Measurements from ENCODE around the gene STS.

STS gene

GRCh38 chrX:7164174-7164573 is 16.7 kb downstream of the STS start:
- no peak overlapping the region for H2AFZ ChIP-seq (ENCODE audit: low read length)
- no peak overlapping the region for H3K9ac ChIP-seq (ENCODE audit: low read depth, low read length, poor library complexity)
- H3K4me2 ChIP-seq (ENCODE audit: insufficient read depth, low read length, poor library complexity, severe bottlenecking): no peak overlapping the region
- no peak overlapping the region for H2AK5ac ChIP-seq (ENCODE audit: low read depth, low read length)
- H3K79me1 ChIP-seq (ENCODE audit: low read depth, low read length): no peaks in the 10 kb centered on the region
- no peak overlapping the region for H2BK15ac ChIP-seq (ENCODE audit: low read length)
- no peaks in the 10 kb centered on the region for H3K9me3 ChIP-seq (replicated peaks in 1 of 2; ENCODE audit: control insufficient read depth in 2 of 2, insufficient read depth in 1 of 2, low read depth in 1 of 2, low read length in 2 of 2)
- no peaks in the 10 kb centered on the region for H3K36me3 ChIP-seq (replicated peaks in 1 of 2; ENCODE audit: control insufficient read depth in 2 of 2, insufficient read depth in 2 of 2, low read length in 2 of 2)
- no peak overlapping the region for H4K8ac ChIP-seq (ENCODE audit: low read depth, low read length)
- H4K91ac ChIP-seq (ENCODE audit: low read depth, low read length, poor library complexity): no peak overlapping the region
- DNase-seq (ENCODE audit: low spot score): no peak
- H3K18ac ChIP-seq (ENCODE audit: low read length): no peak overlapping the region
- H3K23ac ChIP-seq (ENCODE audit: low read depth, low read length, poor library complexity): no peak overlapping the region
- H2BK5ac ChIP-seq (ENCODE audit: low read length): no peak overlapping the region
- no peak overlapping the region for H3K14ac ChIP-seq (ENCODE audit: low read length)
- no peak overlapping the region for H3K4ac ChIP-seq (ENCODE audit: low read length)
- H3K27ac ChIP-seq (replicated peaks; ENCODE audit: low read length): no peak overlapping the region
- no peak overlapping the region for H2BK12ac ChIP-seq (ENCODE audit: low read length)
- peaks cover 0 to 4% of the 10 kb centered on the region in 2 donors for H3K4me1 ChIP-seq (ENCODE audit: control insufficient read depth in 2 of 2, insufficient read depth in 1 of 2, low read depth in 1 of 2, low read length in 2 of 2)
- WGBS, 2 donors (ENCODE audit: extremely low coverage in 2 of 2, insufficient read length in 2 of 2, insufficient replicate concordance in 1 of 2): no CpG with 5 or more reads among the region's 3 CpGs
- no peaks in the 10 kb centered on the region for H3K27me3 ChIP-seq (ENCODE audit: control insufficient read depth in 3 of 3, insufficient read depth in 3 of 3, low read depth in 1 of 3, low read length in 3 of 3)
- H3K4me3 ChIP-seq (ENCODE audit: low read length in 2 of 2): no peak overlapping the region
- no peak overlapping the region for H2BK120ac ChIP-seq (ENCODE audit: low read depth, low read length)

DNA sequence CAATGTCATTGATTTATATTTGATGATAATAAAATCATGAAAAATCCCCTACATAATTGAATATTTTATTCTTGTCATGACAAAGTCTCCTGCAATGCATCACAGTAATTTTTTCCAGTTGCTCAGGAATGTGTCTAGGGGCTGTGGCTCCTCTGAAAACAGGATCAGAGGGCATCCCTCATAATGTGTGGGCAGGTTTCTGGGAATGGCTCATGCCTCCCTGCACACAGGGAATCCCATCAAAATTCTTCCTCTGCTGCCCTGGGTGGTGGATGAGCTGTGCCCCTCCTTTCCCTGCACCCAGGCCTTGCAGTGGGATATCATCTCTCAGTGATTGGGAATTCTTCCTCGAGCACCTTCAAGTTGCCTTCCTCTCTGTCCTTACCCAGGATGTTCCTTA is 20.9 kb downstream of the STS start:
- H3K79me1 ChIP-seq (ENCODE audit: low read depth, low read length): no peaks in the 10 kb centered on the region
- H4K8ac ChIP-seq (ENCODE audit: low read depth, low read length): no peak overlapping the region
- no peak overlapping the region for H3K27ac ChIP-seq (replicated peaks; ENCODE audit: low read length)
- no peaks in the 10 kb centered on the region for H3K4me1 ChIP-seq (ENCODE audit: control insufficient read depth in 2 of 2, insufficient read depth in 1 of 2, low read depth in 1 of 2, low read length in 2 of 2)
- no peaks in the 10 kb centered on the region for H3K36me3 ChIP-seq (replicated peaks in 1 of 2; ENCODE audit: control insufficient read depth in 2 of 2, insufficient read depth in 2 of 2, low read length in 2 of 2)
- H2BK5ac ChIP-seq (ENCODE audit: low read length): no peak overlapping the region
- no peak overlapping the region for H4K91ac ChIP-seq (ENCODE audit: low read depth, low read length, poor library complexity)
- H2AFZ ChIP-seq (ENCODE audit: low read length): no peak overlapping the region
- no peak overlapping the region for H2BK12ac ChIP-seq (ENCODE audit: low read length)
- H3K9ac ChIP-seq (ENCODE audit: low read depth, low read length, poor library complexity): no peak overlapping the region
- no peak overlapping the region for H3K23ac ChIP-seq (ENCODE audit: low read depth, low read length, poor library complexity)
- no peak overlapping the region for H3K14ac ChIP-seq (ENCODE audit: low read length)
- DNase-seq (ENCODE audit: low spot score): no peak
- H2BK120ac ChIP-seq (ENCODE audit: low read depth, low read length): no peak overlapping the region
- no peak overlapping the region for H3K4me3 ChIP-seq (ENCODE audit: low read length in 2 of 2)
- H3K4me2 ChIP-seq (ENCODE audit: insufficient read depth, low read length, poor library complexity, severe bottlenecking): no peak overlapping the region
- no peak overlapping the region for H3K4ac ChIP-seq (ENCODE audit: low read length)
- no peaks in the 10 kb centered on the region for H3K27me3 ChIP-seq (ENCODE audit: control insufficient read depth in 3 of 3, insufficient read depth in 3 of 3, low read depth in 1 of 3, low read length in 3 of 3)
- no peak overlapping the region for H2BK15ac ChIP-seq (ENCODE audit: low read length)
- H3K9me3 ChIP-seq (replicated peaks in 1 of 2; ENCODE audit: control insufficient read depth in 2 of 2, insufficient read depth in 1 of 2, low read depth in 1 of 2, low read length in 2 of 2): no peaks in the 10 kb centered on the region
- no peak overlapping the region for H3K18ac ChIP-seq (ENCODE audit: low read length)
- no CpG with 5 or more reads among the region's 1 CpG for WGBS, 2 donors (ENCODE audit: extremely low coverage in 2 of 2, insufficient read length in 2 of 2, insufficient replicate concordance in 1 of 2)
- no peak overlapping the region for H2AK5ac ChIP-seq (ENCODE audit: low read depth, low read length)

- Histone ChIP-seq H2BK15ac (ENCODE audit: low read length) (no peak overlapping the region), H2BK5ac (ENCODE audit: low read length) (no peak overlapping the region), H2AK5ac (ENCODE audit: low read depth, low read length) (no peak overlapping the region), H2BK120ac (ENCODE audit: low read depth, low read length) (no peak overlapping the region), H3K14ac (ENCODE audit: low read length) (no peak overlapping the region), H3K79me1 (ENCODE audit: low read depth, low read length) (no peaks in the 10 kb centered on the region), H3K9me3 (replicated peaks in 1 of 2; ENCODE audit: control insufficient read depth in 2 of 2, insufficient read depth in 1 of 2, low read depth in 1 of 2, low read length in 2 of 2) (no peaks in the 10 kb centered on the region), H3K27ac (replicated peaks; ENCODE audit: low read length) (no peak overlapping the region), H3K4me3 (ENCODE audit: low read length in 2 of 2) (no peak overlapping the region), H3K4ac (ENCODE audit: low read length) (no peak overlapping the region), H3K36me3 (replicated peaks in 1 of 2; ENCODE audit: control insufficient read depth in 2 of 2, insufficient read depth in 2 of 2, low read length in 2 of 2) (no peaks in the 10 kb centered on the region), H4K8ac (ENCODE audit: low read depth, low read length) (no peak overlapping the region), H3K9ac (ENCODE audit: low read depth, low read length, poor library complexity) (no peak overlapping the region), H3K4me1 (ENCODE audit: control insufficient read depth in 2 of 2, insufficient read depth in 1 of 2, low read depth in 1 of 2, low read length in 2 of 2) (no peaks in the 10 kb centered on the region), H3K18ac (ENCODE audit: low read length) (no peak overlapping the region), H2AFZ (ENCODE audit: low read length) (no peak overlapping the region), H3K4me2 (ENCODE audit: insufficient read depth, low read length, poor library complexity, severe bottlenecking) (no peak overlapping the region), H3K27me3 (ENCODE audit: control insufficient read depth in 3 of 3, insufficient read depth in 3 of 3, low read depth in 1 of 3, low read length in 3 of 3) (no peaks in the 10 kb centered on the region), H2BK12ac (ENCODE audit: low read length) (no peak overlapping the region), H3K23ac (ENCODE audit: low read depth, low read length, poor library complexity) (no peak overlapping the region), H4K91ac (ENCODE audit: low read depth, low read length, poor library complexity) (no peak overlapping the region)
- WGBS, 2 donors (ENCODE audit: extremely low coverage in 2 of 2, insufficient read length in 2 of 2, insufficient replicate concordance in 1 of 2): no CpG with 5 or more reads among the region's 3 CpGs
- DNase-seq (ENCODE audit: low spot score): no peak
These were observed 22.1 kb downstream of the STS start for GRCh38 chrX:7169627-7170026.

- H2BK12ac ChIP-seq (ENCODE audit: low read length): no peak overlapping the region
- H3K9me3 ChIP-seq (replicated peaks in 1 of 2; ENCODE audit: control insufficient read depth in 2 of 2, insufficient read depth in 1 of 2, low read depth in 1 of 2, low read length in 2 of 2): no peaks in the 10 kb centered on the region
- no peak overlapping the region for H3K18ac ChIP-seq (ENCODE audit: low read length)
- DNase-seq (ENCODE audit: low spot score): no peak
- H2BK120ac ChIP-seq (ENCODE audit: low read depth, low read length): no peak overlapping the region
- WGBS, 2 donors (ENCODE audit: extremely low coverage in 2 of 2, insufficient read length in 2 of 2, insufficient replicate concordance in 1 of 2): no CpG with 5 or more reads among the region's 3 CpGs
- no peak overlapping the region for H2AFZ ChIP-seq (ENCODE audit: low read length)
- no peak overlapping the region for H2AK5ac ChIP-seq (ENCODE audit: low read depth, low read length)
- no peaks in the 10 kb centered on the region for H3K79me1 ChIP-seq (ENCODE audit: low read depth, low read length)
- no peaks in the 10 kb centered on the region for H3K36me3 ChIP-seq (replicated peaks in 1 of 2; ENCODE audit: control insufficient read depth in 2 of 2, insufficient read depth in 2 of 2, low read length in 2 of 2)
- no peak overlapping the region for H3K27ac ChIP-seq (replicated peaks; ENCODE audit: low read length)
- H3K23ac ChIP-seq (ENCODE audit: low read depth, low read length, poor library complexity): no peak overlapping the region
- H3K14ac ChIP-seq (ENCODE audit: low read length): no peak overlapping the region
- H3K4me2 ChIP-seq (ENCODE audit: insufficient read depth, low read length, poor library complexity, severe bottlenecking): no peak overlapping the region
- no peak overlapping the region for H2BK15ac ChIP-seq (ENCODE audit: low read length)
- no peaks in the 10 kb centered on the region for H3K27me3 ChIP-seq (ENCODE audit: control insufficient read depth in 3 of 3, insufficient read depth in 3 of 3, low read depth in 1 of 3, low read length in 3 of 3)
- H2BK5ac ChIP-seq (ENCODE audit: low read length): no peak overlapping the region
- no peak overlapping the region for H4K8ac ChIP-seq (ENCODE audit: low read depth, low read length)
- H3K4me1 ChIP-seq (ENCODE audit: control insufficient read depth in 2 of 2, insufficient read depth in 1 of 2, low read depth in 1 of 2, low read length in 2 of 2): no peaks in the 10 kb centered on the region
- H4K91ac ChIP-seq (ENCODE audit: low read depth, low read length, poor library complexity): no peak overlapping the region
- no peak overlapping the region for H3K4ac ChIP-seq (ENCODE audit: low read length)
- H3K9ac ChIP-seq (ENCODE audit: low read depth, low read length, poor library complexity): no peak overlapping the region
- no peak overlapping the region for H3K4me3 ChIP-seq (ENCODE audit: low read length in 2 of 2)
These were observed 23.4 kb downstream of the STS start for GRCh38 chrX:7170898-7171297.

All from neuronal stem cell (in vitro differentiated cells).